NCI-H1694 (cell line): ENCODE measurements around the gene MLX.
"Not testable (repeated sequence)": the region's sequence is repeated elsewhere in the genome, so short reads cannot be mapped to it uniquely, and the experiment has no call there.

Experiments
- DNase-seq: peaks from one replicate; lab custom pipeline; 2025; lab: John Stamatoyannopoulos, UW

MLX gene

DNA sequence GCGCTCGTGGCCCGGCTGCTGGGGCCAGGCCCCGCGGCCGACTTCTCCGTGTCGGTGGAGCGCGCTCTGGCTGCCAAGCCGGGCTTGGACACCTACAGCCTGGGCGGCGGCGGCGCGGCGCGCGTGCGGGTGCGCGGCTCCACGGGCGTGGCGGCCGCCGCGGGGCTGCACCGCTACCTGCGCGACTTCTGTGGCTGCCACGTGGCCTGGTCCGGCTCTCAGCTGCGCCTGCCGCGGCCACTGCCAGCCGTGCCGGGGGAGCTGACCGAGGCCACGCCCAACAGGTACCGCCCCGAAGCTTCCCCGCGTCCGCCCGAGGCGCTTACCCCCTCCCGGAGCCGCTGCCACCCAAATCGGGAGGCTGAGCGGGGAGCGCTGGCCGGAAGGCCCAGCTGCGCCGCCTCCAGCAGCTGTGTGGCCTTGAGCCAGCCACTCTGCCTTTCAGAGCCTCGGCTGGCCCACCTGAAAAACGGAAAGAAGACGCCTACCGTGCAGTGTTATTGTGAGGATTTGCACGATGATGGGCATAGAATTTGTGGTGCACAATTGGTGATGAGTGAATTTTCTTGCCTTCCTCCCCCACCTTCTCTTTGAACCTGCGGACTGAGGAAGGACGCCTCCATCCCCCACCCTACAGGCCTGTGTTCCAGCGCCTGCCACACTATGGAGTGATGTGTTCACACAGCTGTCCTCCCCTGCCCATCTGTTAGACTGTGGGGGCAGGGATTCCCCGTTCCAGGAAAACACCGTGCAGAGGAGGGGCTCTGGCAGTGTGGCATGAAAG, 30.3 kb upstream of the MLX start:
- DNase-seq: peak; percentile 85

DNA sequence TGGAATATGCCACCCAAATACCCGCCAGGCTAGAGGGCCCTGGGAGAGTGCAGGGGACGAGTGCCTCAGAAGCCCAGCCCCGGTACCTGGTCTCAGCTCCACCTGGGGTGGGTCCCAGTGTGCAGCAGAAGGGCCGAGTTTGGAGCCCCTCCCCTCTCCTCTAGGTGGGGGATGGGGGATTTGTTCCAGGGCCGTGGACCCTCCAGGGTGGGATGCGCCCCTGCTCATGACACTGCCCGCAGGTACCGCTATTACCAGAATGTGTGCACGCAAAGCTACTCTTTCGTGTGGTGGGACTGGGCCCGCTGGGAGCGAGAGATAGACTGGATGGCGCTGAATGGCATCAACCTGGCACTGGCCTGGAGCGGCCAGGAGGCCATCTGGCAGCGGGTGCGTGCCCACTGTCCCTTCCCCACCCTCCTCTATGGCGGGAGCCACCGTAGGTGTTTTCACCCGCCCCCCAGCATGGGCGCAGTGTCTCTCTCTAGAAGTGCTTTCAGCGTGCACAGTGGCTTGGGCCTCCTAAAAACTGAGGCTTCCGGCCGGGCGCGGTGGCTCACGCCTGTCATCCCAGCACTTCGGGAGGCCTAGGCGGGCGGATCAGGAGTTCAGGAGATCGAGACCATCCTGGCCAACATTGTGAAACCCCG, 29.6 kb upstream of the MLX start:
- no peak for DNase-seq

GRCh38 chr17:42537826-42538451, 29.0 kb upstream of the MLX start:
- no peak for DNase-seq

DNA sequence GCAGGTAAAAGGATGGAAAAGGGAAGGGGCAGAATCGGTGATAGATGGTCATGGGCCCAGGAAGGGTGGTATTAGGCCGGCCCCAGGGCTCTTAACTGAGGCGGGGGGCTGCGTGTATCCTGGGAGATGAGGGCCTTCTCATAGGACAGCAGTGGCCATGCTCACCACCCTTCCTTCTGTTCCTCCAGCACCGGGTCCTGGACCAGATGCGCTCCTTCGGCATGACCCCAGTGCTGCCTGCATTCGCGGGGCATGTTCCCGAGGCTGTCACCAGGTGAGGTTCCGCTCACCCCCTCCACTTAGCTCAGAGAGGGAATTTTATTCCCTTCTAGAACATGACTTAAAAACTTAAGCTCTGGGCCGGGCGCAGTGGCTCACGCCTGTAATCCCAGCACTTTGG, 28.4 kb upstream of the MLX start:
- no peak for DNase-seq

GRCh38 chr17:42540558-42540957, 26.3 kb upstream of the MLX start:
- DNase-seq: not testable (repeated sequence)

GRCh38 chr17:42541041-42541833, 25.7 kb upstream of the MLX start:
- no peak for DNase-seq

DNA sequence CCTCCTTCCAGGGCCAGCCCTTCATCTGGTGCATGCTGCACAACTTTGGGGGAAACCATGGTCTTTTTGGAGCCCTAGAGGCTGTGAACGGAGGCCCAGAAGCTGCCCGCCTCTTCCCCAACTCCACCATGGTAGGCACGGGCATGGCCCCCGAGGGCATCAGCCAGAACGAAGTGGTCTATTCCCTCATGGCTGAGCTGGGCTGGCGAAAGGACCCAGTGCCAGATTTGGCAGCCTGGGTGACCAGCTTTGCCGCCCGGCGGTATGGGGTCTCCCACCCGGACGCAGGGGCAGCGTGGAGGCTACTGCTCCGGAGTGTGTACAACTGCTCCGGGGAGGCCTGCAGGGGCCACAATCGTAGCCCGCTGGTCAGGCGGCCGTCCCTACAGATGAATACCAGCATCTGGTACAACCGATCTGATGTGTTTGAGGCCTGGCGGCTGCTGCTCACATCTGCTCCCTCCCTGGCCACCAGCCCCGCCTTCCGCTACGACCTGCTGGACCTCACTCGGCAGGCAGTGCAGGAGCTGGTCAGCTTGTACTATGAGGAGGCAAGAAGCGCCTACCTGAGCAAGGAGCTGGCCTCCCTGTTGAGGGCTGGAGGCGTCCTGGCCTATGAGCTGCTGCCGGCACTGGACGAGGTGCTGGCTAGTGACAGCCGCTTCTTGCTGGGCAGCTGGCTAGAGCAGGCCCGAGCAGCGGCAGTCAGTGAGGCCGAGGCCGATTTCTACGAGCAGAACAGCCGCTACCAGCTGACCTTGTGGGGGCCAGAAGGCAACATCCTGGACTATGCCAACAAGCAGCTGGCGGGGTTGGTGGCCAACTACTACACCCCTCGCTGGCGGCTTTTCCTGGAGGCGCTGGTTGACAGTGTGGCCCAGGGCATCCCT, 23.5 kb upstream of the MLX start:
- DNase-seq: no peak

DNA sequence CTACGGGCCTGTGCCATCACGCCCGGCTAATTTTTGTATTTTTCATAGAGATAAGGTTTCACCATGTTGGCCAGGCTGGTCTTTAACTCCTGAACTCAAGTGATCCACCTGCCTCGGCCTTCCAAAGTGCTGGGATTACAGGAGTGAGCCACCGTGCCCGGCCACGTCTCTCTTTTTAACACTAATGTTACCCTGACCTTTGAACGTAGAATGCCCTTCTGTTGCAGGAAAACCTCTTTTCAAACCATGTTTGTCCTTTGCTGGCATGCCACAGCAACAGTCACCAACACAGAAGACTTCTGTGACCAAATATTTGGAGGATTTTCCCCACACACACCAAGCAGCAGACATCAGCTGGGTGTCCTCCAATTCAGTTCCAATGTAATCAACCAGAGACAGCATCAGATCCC, 22.0 kb upstream of the MLX start:
- DNase-seq: no peak

DNA sequence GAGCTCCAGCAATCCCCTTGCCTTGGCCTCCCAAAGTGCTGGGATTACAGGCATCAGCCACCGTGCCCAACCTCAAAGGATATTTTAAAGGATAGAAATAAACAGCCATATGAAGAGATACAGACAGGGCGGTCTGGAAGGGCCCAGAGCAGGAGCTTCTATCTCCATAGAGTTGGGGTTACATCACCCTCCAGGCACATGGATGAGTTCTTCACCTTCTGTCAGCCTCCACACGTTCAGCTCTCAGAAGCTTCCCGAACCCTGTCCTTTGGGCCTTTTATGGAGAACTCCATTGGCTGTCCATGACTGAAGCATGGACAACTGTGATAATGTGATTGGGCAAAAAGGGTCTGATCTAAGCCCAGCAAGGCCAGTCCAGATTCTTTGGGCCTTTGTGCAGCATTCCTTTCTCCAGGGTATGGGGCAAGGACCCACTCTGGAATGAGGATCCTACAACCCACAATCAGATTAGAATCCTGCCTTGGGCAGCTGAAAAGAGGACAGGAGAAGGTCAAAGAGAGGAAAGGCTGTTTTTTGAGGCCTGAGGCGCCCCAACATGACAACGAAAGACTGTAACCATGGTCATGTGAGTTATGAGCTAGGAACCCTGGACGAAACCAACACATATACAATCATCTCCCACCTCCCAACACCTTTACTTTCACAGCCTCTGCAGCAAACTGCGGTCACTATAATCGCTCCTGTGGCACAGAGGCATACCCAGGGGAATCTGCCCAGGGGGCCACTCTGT, 21.0 kb upstream of the MLX start:
- DNase-seq: not testable (repeated sequence)

- no peak for DNase-seq
Measured at GRCh38 chr17:42547001-42547461, 19.9 kb upstream of the MLX start.

DNA sequence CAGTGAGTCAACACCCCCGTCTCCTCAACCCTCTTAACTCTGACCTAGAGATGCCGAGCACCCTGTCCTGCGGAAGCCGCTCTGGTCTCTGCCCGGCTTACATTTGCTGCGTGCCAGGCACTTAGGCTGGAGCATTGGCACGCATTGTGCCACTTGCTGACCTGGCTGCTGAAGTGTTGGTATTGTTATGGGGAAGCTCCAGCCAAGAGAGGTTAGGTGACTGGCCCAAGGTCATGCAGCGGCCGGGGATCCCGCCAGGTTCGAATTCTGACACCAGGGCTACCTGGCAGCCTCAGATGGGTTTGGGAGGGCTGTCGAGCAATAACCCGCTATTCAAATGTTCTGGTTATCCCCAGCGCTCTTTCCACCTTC, 19.2 kb upstream of the MLX start:
- DNase-seq: no peak

- DNase-seq: no peak
Measured at GRCh38 chr17:42548070-42548837, 18.6 kb upstream of the MLX start.

GRCh38 chr17:42548993-42549755, 17.7 kb upstream of the MLX start:
- no peak for DNase-seq

DNA sequence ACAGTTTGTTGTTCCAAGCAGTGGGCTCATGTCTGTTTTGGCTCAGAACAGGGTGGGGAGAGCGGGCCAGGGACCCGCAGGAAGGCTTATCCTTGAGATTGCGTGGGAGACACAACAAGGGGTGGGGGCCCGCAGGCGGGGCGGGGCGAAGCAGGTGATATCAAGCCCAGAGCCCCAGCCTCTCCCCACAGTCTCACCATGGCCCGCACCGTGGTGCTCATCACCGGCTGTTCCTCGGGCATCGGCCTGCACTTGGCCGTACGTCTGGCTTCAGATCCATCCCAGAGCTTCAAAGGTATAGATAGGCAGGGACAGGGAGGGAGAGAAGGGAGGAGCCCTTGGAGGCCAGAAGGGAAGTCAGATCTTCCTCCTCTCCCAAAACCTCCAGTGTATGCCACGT, 14.2 kb upstream of the MLX start, which contains the start of gene HSD17B1:
Gene HSD17B1 (plus strand): TSS at position 188 of the 400 bp plus-strand sequence. CDS start 11 bp downstream, at position 199.
- DNase-seq: not testable (repeated sequence)

GRCh38 chr17:42553161-42553818, 13.6 kb upstream of the MLX start:
- no peak for DNase-seq

- no peak for DNase-seq
Measured at GRCh38 chr17:42553866-42554249, 13.0 kb upstream of the MLX start.

DNA sequence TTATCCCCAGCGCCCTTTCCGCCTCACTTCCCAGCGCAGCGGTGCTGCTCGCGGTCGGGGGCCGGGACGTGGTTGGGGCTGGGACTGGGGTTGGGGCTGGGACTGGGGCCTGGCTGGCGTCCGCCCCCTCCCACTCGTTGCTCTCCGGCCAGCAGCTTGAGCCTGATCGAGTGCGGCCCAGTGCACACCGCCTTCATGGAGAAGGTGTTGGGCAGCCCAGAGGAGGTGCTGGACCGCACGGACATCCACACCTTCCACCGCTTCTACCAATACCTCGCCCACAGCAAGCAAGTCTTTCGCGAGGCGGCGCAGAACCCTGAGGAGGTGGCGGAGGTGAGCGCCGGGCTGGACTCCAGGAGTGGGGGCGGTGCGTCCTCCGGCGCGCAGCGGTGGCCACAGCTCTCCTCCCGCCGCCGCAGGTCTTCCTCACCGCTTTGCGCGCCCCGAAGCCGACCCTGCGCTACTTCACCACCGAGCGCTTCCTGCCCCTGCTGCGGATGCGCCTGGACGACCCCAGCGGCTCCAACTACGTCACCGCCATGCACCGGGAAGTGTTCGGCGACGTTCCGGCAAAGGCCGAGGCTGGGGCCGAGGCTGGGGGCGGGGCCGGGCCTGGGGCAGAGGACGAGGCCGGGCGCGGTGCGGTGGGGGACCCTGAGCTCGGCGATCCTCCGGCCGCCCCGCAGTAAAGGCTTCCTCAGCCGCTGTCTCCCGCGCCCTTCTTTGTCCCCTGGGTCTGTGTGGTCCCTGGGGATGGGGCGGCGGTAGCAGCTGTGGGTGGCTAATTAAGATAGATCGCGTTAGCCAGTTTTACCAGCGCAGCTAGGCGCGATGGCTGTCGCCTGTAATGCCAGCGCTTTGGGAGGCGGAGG, 12.4 kb upstream of the MLX start:
- DNase-seq: peak; percentile 60
